Measurements from ENCODE around the gene SSH3.

GRCh38 chr11:67301313-67301921 lies 1.9 kb upstream of the SSH3 start:
- TF ChIP-seq POLR2AphosphoS5 (IDR thresholded peaks at IDR 0.05) = no peak
- TF ChIP-seq, protein P1, sequence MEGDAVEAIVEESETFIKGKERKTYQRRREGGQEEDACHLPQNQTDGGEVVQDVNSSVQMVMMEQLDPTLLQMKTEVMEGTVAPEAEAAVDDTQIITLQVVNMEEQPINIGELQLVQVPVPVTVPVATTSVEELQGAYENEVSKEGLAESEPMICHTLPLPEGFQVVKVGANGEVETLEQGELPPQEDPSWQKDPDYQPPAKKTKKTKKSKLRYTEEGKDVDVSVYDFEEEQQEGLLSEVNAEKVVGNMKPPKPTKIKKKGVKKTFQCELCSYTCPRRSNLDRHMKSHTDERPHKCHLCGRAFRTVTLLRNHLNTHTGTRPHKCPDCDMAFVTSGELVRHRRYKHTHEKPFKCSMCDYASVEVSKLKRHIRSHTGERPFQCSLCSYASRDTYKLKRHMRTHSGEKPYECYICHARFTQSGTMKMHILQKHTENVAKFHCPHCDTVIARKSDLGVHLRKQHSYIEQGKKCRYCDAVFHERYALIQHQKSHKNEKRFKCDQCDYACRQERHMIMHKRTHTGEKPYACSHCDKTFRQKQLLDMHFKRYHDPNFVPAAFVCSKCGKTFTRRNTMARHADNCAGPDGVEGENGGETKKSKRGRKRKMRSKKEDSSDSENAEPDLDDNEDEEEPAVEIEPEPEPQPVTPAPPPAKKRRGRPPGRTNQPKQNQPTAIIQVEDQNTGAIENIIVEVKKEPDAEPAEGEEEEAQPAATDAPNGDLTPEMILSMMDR (IDR thresholded peaks at IDR 0.05) = no peak

Data from breast epithelium (tissue), 3 donors.